ENCODE data around the gene ELF5.

ELF5 gene

GRCh38 chr11:34493926-34494595, 19.5 kb downstream of the ELF5 start:
- in situ Hi-C loops (cut with MboI; ENCODE audit: low sequenced_read_pairs): no loop called here

GRCh38 chr11:34493468-34493867, 20.1 kb downstream of the ELF5 start:
- in situ Hi-C loops (cut with MboI; ENCODE audit: low sequenced_read_pairs): no loop called here

GRCh38 chr11:34492806-34493414, 20.7 kb downstream of the ELF5 start:
- in situ Hi-C loops (cut with MboI; ENCODE audit: low sequenced_read_pairs): no loop called here

GRCh38 chr11:34490304-34490703, 23.3 kb downstream of the ELF5 start:
- in situ Hi-C loops (cut with MboI; ENCODE audit: low sequenced_read_pairs): no loop called here

GRCh38 chr11:34488855-34489557, 24.6 kb downstream of the ELF5 start:
- in situ Hi-C loops (cut with MboI; ENCODE audit: low sequenced_read_pairs): no loop called here

- in situ Hi-C loops (cut with MboI; ENCODE audit: low sequenced_read_pairs): no loop called here
Measured at GRCh38 chr11:34487430-34487829, 26.2 kb downstream of the ELF5 start.

GRCh38 chr11:34483106-34483874, 30.3 kb downstream of the ELF5 start:
- in situ Hi-C loops (cut with MboI; ENCODE audit: low sequenced_read_pairs): no loop called here

- in situ Hi-C loops (cut with MboI; ENCODE audit: low sequenced_read_pairs): no loop called here
Measured at GRCh38 chr11:34481307-34481706, 32.3 kb downstream of the ELF5 start.

- in situ Hi-C loops (cut with MboI; ENCODE audit: low sequenced_read_pairs): no loop called here
Measured at GRCh38 chr11:34480314-34480713, 33.3 kb downstream of the ELF5 start.

- in situ Hi-C loops (cut with MboI; ENCODE audit: low sequenced_read_pairs): no loop called here
Measured at GRCh38 chr11:34478845-34479663, 34.5 kb downstream of the ELF5 start.

- in situ Hi-C loops (cut with MboI; ENCODE audit: low sequenced_read_pairs): no loop called here
Measured at GRCh38 chr11:34476849-34477248, 36.7 kb downstream of the ELF5 start.

GRCh38 chr11:34475656-34476055, 37.9 kb downstream of the ELF5 start:
- in situ Hi-C loops (cut with MboI; ENCODE audit: low sequenced_read_pairs): no loop called here

GRCh38 chr11:34473603-34474169, 39.9 kb downstream of the ELF5 start:
- in situ Hi-C loops (cut with MboI; ENCODE audit: low sequenced_read_pairs): no loop called here

GRCh38 chr11:34468209-34468841, 45.3 kb downstream of the ELF5 start:
- in situ Hi-C loops (cut with MboI; ENCODE audit: low sequenced_read_pairs): no loop called here

GRCh38 chr11:34466802-34467488, 46.6 kb downstream of the ELF5 start:
- in situ Hi-C loops (cut with MboI; ENCODE audit: low sequenced_read_pairs): no loop called here

GRCh38 chr11:34464591-34465051, 49.0 kb downstream of the ELF5 start:
- in situ Hi-C loops (cut with MboI; ENCODE audit: low sequenced_read_pairs): no loop called here

GRCh38 chr11:34461215-34461614, 52.4 kb downstream of the ELF5 start:
- in situ Hi-C loops (cut with MboI; ENCODE audit: low sequenced_read_pairs): no loop called here

- in situ Hi-C loops (cut with MboI; ENCODE audit: low sequenced_read_pairs): no loop called here
Measured at GRCh38 chr11:34460278-34460677, 53.3 kb downstream of the ELF5 start.

- in situ Hi-C loops (cut with MboI; ENCODE audit: low sequenced_read_pairs): no loop called here
Measured at GRCh38 chr11:34459507-34460162, 54.0 kb downstream of the ELF5 start.

Measured in hTERT RPE-1 (cell line).